ENCODE results near the gene SLC25A47. TPM values are rescaled to one million over a fixed set of nuclear protein-coding genes. Genes with fewer than 3 reads are reported as not detected.
"Not testable (repeated sequence)": the region's sequence is repeated elsewhere in the genome, so short reads cannot be mapped to it uniquely, and the experiment has no call there.

SLC25A47 gene
- total RNA-seq, 2 experiments from 2014 or later: not detected

- ChIA-PET CTCF (no interaction called here), POLR2A (interaction anchor here (1.2 kb wide), 1 partner anchor 65 kb away, joined by 4 read pairs; no protein-coding TSS in a partner anchor)
These were observed 10.7 kb downstream of the SLC25A47 start for GRCh38 chr14:100333827-100334226.

- CTCF ChIA-PET: no interaction called here
- POLR2A ChIA-PET: no interaction called here
These were observed 11.8 kb downstream of the SLC25A47 start for GRCh38 chr14:100334904-100335303.

- ChIA-PET POLR2A (interaction anchor here (1.0 kb wide), 1 partner anchor 9 kb away, joined by 6 read pairs; no protein-coding TSS in a partner anchor), CTCF (no interaction called here)
These were observed 13.7 kb downstream of the SLC25A47 start for GRCh38 chr14:100336618-100337530.

- ChIA-PET POLR2A (no interaction called here), CTCF (no interaction called here)
These were observed 16.8 kb downstream of the SLC25A47 start for GRCh38 chr14:100339766-100340422.

GRCh38 chr14:100340423-100340813 lies 17.3 kb downstream of the SLC25A47 start:
- CTCF ChIA-PET: no interaction called here
- POLR2A ChIA-PET: no interaction called here

- POLR2A ChIA-PET: no interaction called here
These were observed 18.3 kb downstream of the SLC25A47 start for GRCh38 chr14:100341301-100342031.

GRCh38 chr14:100342195-100342594 lies 19.1 kb downstream of the SLC25A47 start:
- ChIA-PET POLR2A (no interaction called here), CTCF (no interaction called here)

More at GRCh38 chr14:100341301-100342031, 18.3 kb downstream of the SLC25A47 start:
- CTCF ChIA-PET: no interaction called here

- CTCF ChIA-PET, POLR2A ChIA-PET: not testable (repeated sequence)
These were observed 19.7 kb downstream of the SLC25A47 start for GRCh38 chr14:100342826-100343225.

- CTCF ChIA-PET, POLR2A ChIA-PET: not testable (repeated sequence)
These were observed 21.5 kb downstream of the SLC25A47 start for GRCh38 chr14:100344657-100345056.

- ChIA-PET POLR2A (no interaction called here), CTCF (no interaction called here)
These were observed 22.6 kb downstream of the SLC25A47 start for GRCh38 chr14:100345711-100346110.

GRCh38 chr14:100346306-100347091 lies 23.4 kb downstream of the SLC25A47 start:
- CTCF ChIA-PET: interaction anchor here (0.7 kb wide), 1 partner anchor 50 kb away, joined by 3 read pairs; no protein-coding TSS in a partner anchor
- POLR2A ChIA-PET: no interaction called here

GRCh38 chr14:100348253-100348729 lies 25.2 kb downstream of the SLC25A47 start:
- POLR2A ChIA-PET: no interaction called here
- CTCF ChIA-PET: no interaction called here

- POLR2A ChIA-PET: no interaction called here
These were observed 25.9 kb downstream of the SLC25A47 start for GRCh38 chr14:100348784-100349685.

GRCh38 chr14:100350276-100350926 lies 27.3 kb downstream of the SLC25A47 start:
- POLR2A ChIA-PET: interaction anchor here (0.6 kb wide), 1 partner anchor 10 kb away, joined by 7 read pairs; no protein-coding TSS in a partner anchor

More at GRCh38 chr14:100348784-100349685, 25.9 kb downstream of the SLC25A47 start:
- CTCF ChIA-PET: no interaction called here

GRCh38 chr14:100350986-100351385 lies 27.8 kb downstream of the SLC25A47 start:
- ChIA-PET POLR2A (no interaction called here), CTCF (interaction anchor here (0.6 to 0.8 kb wide), 2 partner anchors 21 to 102 kb away, joined by 3 read pairs; no protein-coding TSS in a partner anchor)

More at GRCh38 chr14:100350276-100350926, 27.3 kb downstream of the SLC25A47 start:
- CTCF ChIA-PET: interaction anchor here (0.6 to 0.8 kb wide), 3 partner anchors 21 to 1735 kb away, joined by 3 to 5 read pairs (median 3); no protein-coding TSS in a partner anchor

- CTCF ChIA-PET: no interaction called here
- POLR2A ChIA-PET: no interaction called here
These were observed 35.3 kb downstream of the SLC25A47 start for GRCh38 chr14:100358396-100358795.

- ChIA-PET CTCF (no interaction called here), POLR2A (no interaction called here)
These were observed 36.0 kb downstream of the SLC25A47 start for GRCh38 chr14:100359111-100359510.

GRCh38 chr14:100359881-100360280 lies 36.7 kb downstream of the SLC25A47 start:
- POLR2A ChIA-PET: interaction anchor here (0.5 kb wide), 1 partner anchor 10 kb away, joined by 7 read pairs; no protein-coding TSS in a partner anchor
- CTCF ChIA-PET: no interaction called here
